BE2C (cell line): Measurements from ENCODE around the gene TMEM163.
"Not testable (repeated sequence)": the region's sequence is repeated elsewhere in the genome, so short reads cannot be mapped to it uniquely, and the experiment has no call there.

ENCODE experiments used
- DNase-seq: peaks from one replicate; pipeline ENCODE4 v3.0.0-alpha.2; 2020
- H3K27me3 ChIP-seq: fragments of 250-450 bp; sonication (Bioruptor Pico); 2 replicates; pipeline ENCODE4 v1.5.1; 2020; ENCODE audit warnings: mild to moderate bottlenecking
- H3K36me3 ChIP-seq: fragments of 250-450 bp; sonication (Bioruptor Pico); 2 replicates; pipeline ENCODE4 v1.5.1; 2020; ENCODE audit warnings: mild to moderate bottlenecking
- H3K4me1 ChIP-seq: fragments of 250-450 bp; sonication (Bioruptor Pico); 2 replicates; pipeline ENCODE4 v1.5.1; 2020
- H3K4me3 ChIP-seq: 2 replicates; pipeline ENCODE4 v1.5.1; 2011; ENCODE audit warnings: low read depth, low read length
- H3K9me3 ChIP-seq: fragments of 250-450 bp; sonication (Bioruptor Pico); 2 replicates; pipeline ENCODE4 v1.5.1; 2020
- CTCF ChIP-seq: IDR thresholded peaks from 2 replicates; pipeline ENCODE4 v1.5.1; 2012; ENCODE audit warnings: mild to moderate bottlenecking, low read depth, low read length

The TMEM163 gene

GRCh38 chr2:134489732-134490384, 228.9 kb downstream of the TMEM163 start:
- Histone ChIP-seq H3K9me3 (no peaks in the 10 kb centered on the region), H3K36me3 (no peaks in the 10 kb centered on the region), H3K4me3 (no peak overlapping the region), H3K4me1 (no peaks in the 10 kb centered on the region), H3K27me3 (no peaks in the 10 kb centered on the region)
- no peak for TF ChIP-seq CTCF
- no peak for DNase-seq

GRCh38 chr2:134482766-134483340, 235.9 kb downstream of the TMEM163 start:
- Histone ChIP-seq H3K36me3 (no peaks in the 10 kb centered on the region), H3K4me3 (no peak overlapping the region), H3K4me1 (no peaks in the 10 kb centered on the region), H3K27me3 (no peaks in the 10 kb centered on the region), H3K9me3 (no peaks in the 10 kb centered on the region)
- TF ChIP-seq CTCF, result no peak
- no peak for DNase-seq

DNA sequence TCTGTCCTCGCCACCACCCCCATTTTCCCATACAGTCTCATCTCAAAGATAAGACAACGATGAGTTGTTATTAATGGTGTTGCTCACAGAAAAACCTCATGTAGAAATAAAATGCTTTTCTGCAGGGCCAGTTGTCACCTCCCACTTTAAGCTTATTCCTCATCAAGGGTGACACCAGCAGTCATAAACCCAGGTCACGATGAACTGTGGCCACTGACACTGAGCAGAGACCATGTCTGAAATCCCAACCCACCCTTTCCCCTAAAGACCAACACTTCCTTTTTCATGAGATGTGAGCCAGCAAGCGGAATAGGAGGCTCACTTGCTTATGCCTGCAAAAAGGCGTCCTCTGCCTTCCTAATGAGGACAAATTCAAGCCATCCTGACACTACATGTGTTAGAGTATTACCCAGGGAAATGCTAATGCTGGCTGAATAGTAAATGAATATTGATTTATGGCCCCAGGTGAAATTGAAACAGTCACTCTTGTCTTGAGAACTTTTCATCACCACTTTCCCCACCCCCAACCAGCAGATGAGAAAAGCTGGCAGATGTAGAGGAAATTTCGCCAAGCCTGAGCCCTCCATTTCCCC, 236.6 kb downstream of the TMEM163 start:
- no peaks in the 10 kb centered on the region for H3K36me3 ChIP-seq
- no peak for TF ChIP-seq CTCF
- no peaks in the 10 kb centered on the region for H3K9me3 ChIP-seq
- no peak for DNase-seq
- no peaks in the 10 kb centered on the region for H3K4me1 ChIP-seq
- no peak overlapping the region for H3K4me3 ChIP-seq
- H3K27me3 ChIP-seq, result no peaks in the 10 kb centered on the region

GRCh38 chr2:134479696-134480330, 239.0 kb downstream of the TMEM163 start:
- no peak for DNase-seq
- Histone ChIP-seq H3K36me3 (no peaks in the 10 kb centered on the region), H3K4me3 (no peak overlapping the region), H3K4me1 (no peaks in the 10 kb centered on the region), H3K27me3 (no peaks in the 10 kb centered on the region), H3K9me3 (no peaks in the 10 kb centered on the region)
- TF ChIP-seq CTCF, result no peak

GRCh38 chr2:134476982-134477381, 241.8 kb downstream of the TMEM163 start:
- H3K4me3 ChIP-seq, DNase-seq, H3K9me3 ChIP-seq, H3K27me3 ChIP-seq, H3K36me3 ChIP-seq, H3K4me1 ChIP-seq: not testable (repeated sequence)

DNA sequence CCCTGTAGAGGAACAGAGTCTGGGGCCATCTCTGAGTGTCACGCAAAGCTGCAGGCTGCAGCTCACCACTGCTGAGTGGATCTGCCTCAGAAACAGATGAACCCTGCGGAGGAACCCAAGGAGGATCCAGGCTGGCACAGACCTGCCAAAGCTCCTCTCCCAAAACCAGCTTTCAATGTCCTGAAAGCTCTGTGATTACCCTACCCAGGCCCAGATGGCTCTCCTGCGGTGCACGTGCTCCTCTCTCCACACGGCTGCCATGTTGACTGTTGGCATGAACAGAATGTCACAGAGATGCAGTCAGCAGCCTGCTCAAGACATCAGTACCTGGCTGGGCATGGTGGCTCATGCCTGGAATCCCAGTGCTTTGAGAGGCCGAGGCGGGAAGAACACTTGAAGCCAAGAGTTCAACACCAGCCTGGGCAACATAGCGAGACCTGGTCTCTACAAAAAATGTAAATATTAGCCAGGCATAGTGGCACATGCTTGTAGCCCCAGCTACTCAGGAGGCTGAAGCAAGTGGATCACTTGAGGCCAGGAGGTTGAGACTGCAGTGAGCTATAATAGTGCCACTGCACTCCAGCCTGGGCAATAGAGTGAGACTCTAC, 248.1 kb downstream of the TMEM163 start:
- H3K9me3 ChIP-seq, result no peaks in the 10 kb centered on the region
- no peak for TF ChIP-seq CTCF
- no peaks in the 10 kb centered on the region for H3K27me3 ChIP-seq
- H3K36me3 ChIP-seq, result no peaks in the 10 kb centered on the region
- no peak for DNase-seq
- H3K4me3 ChIP-seq, result no peak overlapping the region
- H3K4me1 ChIP-seq, result no peaks in the 10 kb centered on the region
